ENCODE results near the gene SATB1.

GRCh38 chr3:18338827-18339514 lies 86.2 kb downstream of the SATB1 start:
- TF ChIP-seq, protein P1, sequence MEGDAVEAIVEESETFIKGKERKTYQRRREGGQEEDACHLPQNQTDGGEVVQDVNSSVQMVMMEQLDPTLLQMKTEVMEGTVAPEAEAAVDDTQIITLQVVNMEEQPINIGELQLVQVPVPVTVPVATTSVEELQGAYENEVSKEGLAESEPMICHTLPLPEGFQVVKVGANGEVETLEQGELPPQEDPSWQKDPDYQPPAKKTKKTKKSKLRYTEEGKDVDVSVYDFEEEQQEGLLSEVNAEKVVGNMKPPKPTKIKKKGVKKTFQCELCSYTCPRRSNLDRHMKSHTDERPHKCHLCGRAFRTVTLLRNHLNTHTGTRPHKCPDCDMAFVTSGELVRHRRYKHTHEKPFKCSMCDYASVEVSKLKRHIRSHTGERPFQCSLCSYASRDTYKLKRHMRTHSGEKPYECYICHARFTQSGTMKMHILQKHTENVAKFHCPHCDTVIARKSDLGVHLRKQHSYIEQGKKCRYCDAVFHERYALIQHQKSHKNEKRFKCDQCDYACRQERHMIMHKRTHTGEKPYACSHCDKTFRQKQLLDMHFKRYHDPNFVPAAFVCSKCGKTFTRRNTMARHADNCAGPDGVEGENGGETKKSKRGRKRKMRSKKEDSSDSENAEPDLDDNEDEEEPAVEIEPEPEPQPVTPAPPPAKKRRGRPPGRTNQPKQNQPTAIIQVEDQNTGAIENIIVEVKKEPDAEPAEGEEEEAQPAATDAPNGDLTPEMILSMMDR (IDR thresholded peaks at IDR 0.05) = no peak
- no peak for TF ChIP-seq POLR2A (IDR thresholded peaks at IDR 0.05)

Measured in right lobe of liver (tissue), 4 donors.